ENCODE measurements around the gene MITF.

Gene MITF

DNA sequence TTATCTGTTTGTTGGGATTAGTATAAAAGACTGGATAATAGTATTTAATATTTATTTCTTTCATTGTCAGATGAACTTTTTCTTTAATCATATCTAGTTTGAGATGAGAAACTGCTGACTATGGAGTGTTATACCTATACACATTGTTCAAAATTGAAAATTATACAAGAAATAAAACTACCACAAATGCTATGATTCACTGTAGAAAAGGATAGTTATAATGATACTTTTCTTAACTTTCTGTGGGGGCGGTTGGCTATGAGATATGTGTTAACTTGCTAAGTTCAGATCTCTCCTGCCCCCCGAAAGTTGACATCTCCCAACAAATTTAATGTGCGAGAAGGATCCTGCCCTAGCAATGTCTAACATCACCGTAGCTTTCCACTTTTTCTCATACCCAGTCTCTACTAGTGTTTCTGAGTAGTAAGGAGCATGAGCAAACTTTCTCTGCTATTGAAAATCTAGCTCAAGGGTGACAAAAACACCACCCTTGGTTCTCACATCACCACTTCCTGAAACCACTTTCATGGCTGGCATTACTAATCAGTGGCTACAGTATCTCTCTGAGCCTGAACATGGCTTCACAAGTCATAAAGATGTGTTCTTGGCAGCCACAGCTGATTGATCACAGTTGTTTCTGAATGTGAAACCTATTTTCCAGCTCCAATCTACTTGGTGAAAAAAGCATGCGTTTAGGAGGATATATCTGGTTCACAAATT is 244.4 kb downstream of the MITF start:
- no peak for DNase-seq

DNA sequence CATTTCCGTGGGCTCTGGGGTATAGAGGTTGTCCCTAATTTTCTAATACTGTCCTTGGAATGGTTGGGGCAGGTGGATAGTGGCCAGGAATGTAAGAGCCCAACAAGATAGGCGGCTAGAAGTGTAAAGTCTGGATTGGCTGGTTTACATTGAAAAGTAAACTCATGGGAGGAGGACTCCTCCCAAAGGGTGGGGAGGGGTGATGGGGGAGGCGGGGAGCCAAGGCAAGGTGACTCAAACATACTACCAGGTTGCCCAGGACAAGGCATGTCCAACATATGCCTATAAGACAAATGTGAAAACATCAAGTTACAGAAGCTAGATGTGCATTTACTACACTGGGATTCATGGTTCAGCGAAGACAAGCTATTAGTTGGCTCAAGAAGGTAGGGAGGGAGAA is 246.0 kb downstream of the MITF start:
- DNase-seq, result no peak

DNA sequence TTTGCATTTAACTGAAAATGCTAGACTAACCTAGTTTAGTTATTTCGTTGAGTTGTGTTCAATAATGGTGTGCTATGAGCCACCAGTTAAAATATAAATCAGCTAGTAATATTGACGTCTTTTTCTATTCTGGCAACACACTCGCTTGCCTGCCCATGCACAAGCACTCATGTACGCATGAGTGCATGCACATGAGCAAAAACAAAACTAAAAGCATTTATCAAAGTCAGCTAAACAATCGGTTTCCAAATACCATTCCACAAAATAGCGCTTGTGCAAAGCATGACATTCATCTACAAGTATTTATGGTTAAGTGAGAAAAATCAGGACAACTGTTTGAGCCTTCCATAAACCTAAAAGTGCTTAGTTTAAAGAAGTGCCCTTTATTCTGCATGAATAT is 247.2 kb downstream of the MITF start:
- no peak for DNase-seq

DNA sequence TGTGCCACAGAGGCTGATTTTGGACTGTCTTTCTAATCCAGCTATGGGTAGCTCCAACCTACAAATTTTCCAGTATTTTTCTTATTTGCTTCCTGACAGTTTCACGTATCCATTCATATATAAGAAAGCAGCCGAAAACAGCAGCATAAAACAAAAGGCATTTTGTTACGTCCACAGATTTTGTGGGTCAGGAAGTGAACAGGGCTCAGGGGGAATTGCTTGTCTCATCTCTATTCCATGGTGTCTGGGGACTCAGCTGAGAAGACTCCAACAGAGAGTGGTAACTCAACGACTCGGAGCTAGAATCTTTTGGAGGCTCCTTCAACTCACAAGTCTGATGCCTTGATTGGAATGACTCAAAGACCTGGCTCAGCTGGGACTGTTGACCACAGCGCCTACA is 248.6 kb downstream of the MITF start:
- DNase-seq, result no peak

DNA sequence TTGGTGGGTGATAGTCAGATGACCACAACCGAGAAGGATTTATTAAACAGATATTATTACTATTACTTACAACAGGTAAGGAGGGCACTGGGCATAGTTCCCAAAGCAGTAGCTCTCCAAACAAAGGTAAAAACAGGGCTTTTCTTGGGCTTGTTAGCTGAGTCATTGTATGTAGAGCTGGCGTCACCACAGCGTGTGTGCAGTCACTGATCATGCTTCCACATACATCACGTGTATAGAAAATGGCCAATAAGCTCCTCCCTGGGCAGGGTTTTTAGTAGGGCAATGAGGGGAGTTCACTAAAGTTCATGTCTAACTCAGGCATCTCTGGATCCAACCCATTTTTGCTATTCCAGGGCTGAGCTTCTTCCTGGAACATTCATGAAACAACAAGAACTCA is 254.5 kb downstream of the MITF start:
- no peak for DNase-seq

DNA sequence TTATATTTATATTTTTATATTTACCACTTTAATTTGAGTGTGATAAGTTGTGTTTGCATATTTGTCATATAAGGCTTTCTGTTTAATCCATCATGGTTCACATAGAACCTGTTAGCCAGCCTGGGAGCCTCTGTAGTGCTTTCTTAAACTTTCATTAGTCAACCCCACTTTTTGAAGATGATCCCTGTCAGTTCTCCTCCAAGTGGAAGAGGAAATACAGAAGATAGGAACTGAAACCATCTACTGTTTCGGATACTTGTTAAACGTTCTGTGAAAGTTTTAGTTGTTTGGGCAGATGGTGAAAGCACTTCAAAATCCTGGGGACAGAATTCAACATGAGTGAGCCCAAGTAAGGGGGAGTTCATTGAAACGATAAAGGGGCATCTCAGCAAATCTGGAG is 255.7 kb downstream of the MITF start:
- no peak for DNase-seq

DNA sequence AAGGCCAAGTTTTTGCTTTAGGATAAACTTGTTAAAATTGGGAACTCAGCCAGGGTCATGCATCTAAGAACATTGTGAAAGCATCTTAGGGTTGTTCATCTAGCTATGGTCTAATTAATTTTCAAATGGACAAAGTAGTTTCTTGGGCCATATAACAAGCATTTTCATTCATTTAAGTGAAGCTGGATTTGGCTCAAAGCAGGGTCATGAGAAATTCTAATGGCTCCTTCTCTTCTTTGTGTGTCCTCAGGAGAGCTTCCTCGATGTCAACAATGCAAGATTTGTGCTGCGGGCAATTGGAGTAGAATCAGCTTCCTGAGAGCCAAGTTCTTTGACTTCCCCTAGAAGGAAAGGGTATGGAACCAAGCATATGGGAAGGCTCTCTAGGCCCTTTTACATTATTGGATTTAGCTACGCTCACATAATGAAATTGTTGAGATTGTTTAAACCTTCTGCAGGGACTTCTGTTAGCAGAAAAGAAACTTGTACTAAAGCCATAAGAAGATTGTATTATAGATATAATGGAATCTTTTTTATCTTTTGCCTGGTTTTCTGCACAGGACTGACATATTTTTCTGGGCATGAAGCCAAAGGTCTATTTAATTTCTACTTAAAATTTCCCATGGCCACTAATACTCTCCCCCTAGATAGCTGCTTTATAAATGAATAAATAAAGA is 258.5 kb downstream of the MITF start:
- DNase-seq, result no peak

DNA sequence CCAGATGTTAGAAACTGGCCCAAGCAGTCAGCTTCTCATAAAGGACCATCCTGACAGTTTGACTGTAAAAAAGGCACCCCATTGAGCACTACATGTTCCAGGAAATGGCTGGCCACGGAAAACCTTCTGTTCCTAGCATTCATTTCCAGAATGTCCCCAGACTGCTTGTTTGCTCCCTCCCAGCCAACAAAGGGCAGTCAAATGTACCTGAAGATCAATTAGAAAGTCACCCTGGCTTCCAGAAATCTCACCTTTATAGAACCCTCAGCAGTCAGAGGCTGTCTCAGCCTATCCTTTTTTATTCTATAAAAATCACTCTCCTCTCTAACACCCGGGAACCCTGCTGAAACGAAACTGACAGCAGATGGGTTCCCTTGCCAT is 259.5 kb downstream of the MITF start:
- peak; percentile 22 for DNase-seq

DNA sequence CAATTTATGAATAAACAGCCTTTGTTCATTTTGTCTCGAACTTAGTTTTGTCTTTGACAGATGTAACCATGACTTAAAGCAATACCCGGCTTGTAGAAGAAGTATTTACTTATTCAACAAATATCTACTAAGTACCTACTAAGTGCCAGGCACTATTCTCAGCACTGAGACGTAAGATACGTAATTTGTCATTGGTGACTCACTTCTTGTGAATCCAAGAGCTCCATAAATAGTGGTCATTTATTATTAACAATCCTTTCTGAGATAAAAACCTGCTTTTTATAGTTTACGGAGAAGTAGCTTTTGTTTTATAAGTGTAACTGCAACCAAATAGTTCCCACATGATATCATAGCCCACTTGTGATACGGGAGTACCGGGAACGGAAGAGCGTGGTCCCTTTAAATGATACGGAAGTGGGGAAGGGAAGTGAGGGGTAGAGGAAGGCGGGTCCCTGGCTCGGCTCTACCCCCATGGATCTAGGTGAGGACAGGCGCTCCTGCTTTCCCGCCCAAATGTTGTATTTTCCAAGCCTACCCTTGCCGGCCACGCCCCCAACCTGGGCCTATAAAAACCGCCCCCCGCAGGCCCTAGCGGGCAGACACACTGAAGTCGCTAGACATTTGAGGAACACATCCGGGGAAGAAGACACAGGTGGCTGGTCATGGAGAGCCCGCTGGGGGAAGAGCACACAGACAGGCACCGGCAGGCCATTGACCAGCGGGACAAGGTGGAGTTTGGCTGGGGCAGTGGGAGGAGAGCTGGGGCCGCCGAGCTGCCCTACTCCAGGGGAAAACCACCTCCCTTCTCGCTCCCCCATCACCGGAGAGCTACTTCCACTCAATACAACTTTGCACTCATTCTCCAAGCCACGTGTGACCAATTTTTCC is 260.1 kb downstream of the MITF start, which contains the start of gene SAMMSON:
Gene SAMMSON (plus strand): TSS at position 594 of the 888 bp plus-strand sequence.
- peak; percentile 92 for DNase-seq

DNA sequence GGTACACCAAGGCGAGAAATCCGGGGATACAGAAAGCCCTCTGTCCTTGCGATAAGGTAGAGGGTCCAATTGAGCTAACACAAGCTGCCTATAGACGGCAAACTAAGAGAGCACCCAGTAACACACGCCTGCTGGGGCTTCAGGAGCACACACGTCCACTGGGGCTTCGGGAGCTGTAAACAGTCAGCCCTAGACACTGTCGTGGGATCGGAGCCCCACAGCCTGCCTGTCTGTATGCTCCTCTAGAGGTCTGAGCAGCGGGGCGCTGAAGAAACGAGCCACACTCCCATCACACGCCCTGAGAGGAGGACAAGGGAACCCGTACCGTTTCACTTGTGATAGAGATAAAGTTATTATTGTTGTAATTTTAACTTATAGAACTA is 260.8 kb downstream of the MITF start:
- DNase-seq, result peak; percentile 72

DNA sequence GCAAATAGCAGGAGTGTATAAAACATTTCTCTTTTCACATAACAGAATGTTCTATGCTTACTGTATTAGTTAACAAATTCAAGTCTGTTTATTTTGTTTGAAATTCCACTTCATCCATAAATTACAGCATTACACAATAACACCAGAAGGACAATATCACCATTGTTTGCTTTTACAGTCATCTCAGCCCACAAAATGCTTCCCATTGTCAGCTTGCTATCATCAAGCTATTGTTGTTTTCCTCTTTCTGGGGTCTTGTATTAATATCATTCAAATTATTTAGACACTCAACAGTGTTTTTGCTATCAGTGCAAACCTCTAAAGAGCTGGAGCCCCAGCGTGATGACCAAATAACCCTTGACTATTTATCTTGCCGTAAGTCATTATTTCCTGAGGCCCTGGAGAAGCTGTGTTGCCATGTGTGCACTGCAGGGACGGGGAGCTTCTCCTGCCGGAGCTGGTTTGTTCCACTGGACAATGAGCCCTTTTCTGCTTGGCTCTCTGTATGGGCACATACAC is 261.4 kb downstream of the MITF start:
- DNase-seq, result peak; percentile 73

DNA sequence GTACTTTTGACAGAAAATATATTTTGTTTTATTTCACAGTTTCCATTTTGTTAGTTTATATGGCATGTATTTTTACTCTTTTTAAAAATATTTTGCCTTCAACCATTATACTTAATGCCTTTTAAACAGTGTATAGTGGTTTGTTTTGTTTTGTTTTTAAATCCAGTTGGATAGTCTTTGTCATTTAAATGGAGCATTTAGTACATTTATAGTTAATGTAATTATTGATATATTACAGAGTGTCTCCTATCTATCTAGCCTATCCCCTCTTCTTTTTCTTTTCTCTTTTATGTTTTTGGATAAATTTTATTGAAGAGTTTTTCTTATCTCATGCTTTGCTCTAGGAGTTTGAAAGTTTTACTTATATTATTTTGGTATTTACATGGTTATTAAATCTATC is 263.9 kb downstream of the MITF start:
- DNase-seq, result no peak

DNA sequence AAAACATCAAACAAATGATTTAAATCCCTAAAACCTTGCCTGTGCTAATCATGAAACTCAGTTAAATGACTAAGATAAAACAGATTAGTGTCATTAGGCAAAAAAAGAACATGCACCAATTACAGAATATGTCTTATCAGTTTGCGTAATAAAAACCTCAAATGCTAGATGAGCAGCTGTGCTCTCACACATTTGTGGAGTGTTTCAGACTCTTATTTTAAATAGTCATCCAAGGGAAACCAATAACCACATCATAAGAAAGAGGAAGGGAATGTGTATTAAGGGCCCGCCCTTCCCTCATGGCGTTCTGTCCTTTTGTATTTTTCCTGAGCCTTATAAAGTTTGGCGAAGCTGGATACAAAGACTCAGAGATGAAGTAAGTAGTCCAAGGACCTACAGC is 266.8 kb downstream of the MITF start:
- DNase-seq, result no peak

DNA sequence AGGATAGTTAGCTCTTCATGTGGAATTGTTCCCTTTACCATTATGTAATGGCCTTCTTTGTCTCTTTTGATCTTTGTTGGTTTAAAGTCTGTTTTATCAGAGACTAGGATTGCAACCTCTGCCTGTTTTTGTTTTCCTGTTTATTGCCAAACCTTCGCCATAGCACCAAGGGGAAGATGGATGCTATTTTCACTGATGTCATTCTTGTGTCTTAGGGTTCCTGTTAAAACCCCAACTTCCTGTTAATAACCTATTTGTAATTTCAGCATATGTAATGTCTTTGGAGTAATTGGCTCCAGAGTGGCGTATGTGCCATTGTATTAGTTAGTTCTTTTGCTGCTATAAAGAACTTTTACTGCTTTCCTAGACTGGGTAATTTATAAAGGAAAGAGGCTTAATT is 271.1 kb downstream of the MITF start:
- DNase-seq, result no peak

DNA sequence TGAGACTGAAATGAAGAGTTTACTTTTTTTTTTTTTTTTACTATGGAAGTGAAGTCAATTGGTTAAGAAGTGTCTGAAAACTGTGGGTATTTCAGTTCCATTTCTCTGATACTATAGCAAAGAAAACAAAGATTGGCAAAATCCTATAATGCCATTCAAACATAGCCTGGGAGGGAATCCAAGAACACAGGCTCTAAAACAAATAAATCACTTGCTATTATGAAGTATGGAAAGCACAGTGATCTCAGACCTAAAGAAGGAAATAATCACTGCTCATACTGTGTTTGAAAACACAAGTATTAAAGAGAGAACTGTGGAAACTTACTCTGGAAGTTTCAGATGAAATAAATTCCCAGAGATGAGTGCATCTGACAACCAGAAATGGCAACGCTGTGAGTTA is 272.3 kb downstream of the MITF start:
- DNase-seq, result no peak
